Endothelial cell of umbilical vein (primary cell): ENCODE measurements around the gene SENP8. TPM values are rescaled to one million over a fixed set of nuclear protein-coding genes. Genes with fewer than 3 reads are reported as not detected.

Experiments
- Bru-seq: library from RNA; stranded (reverse); fragments of 400-500 nt; gene quantifications from one replicate; lab custom pipeline; 2021; lab: Mats Ljungman, UMichigan
- BruChase-seq, 2 experiments: library from RNA; stranded (reverse); fragments of 400-500 nt; gene quantifications; one replicate each; lab custom pipeline; 2021; lab: Mats Ljungman, UMichigan
- BruUV-seq: library from RNA; stranded (reverse); fragments of 400-500 nt; replicated peaks from 2 replicates; lab custom pipeline; 2021; lab: Mats Ljungman, UMichigan
- CTCF ChIA-PET: fragments of 300-600, 350-600 bp; sonication (Branson Sonifier 250); formaldehyde crosslinking; loops from one replicate; lab custom pipeline; 2021; ENCODE audit warnings: antibody characterized with exemption, inconsistent platforms; lab: Charles Lee
- POLR2A ChIA-PET: fragments of 300-600, 350-600 bp; sonication (Branson Sonifier 250); formaldehyde crosslinking; loops from one replicate; lab custom pipeline; 2021; ENCODE audit warnings: antibody characterized with exemption, inconsistent platforms; lab: Charles Lee
- DNase-seq: peaks from one replicate; pipeline ENCODE4 v3.0.0-alpha.2; 2011; ENCODE audit warnings: low read depth, low spot score
- FAIRE-seq: peaks from 2 replicates; lab custom pipeline; 2011; peaks lifted over from hg19 to GRCh38; lab: Jason Lieb, UNC
- H2AFZ ChIP-seq: 2 replicates; pipeline ENCODE4 v1.6.0; 2012; ENCODE audit warnings: low read depth, low read length, control low read depth, inconsistent platforms
- H3K27ac ChIP-seq: 2 replicates; pipeline ENCODE4 v1.5.1; 2011; ENCODE audit warnings: low read depth, mild to moderate bottlenecking, control low read depth, low read length, moderate library complexity; ENCODE audit not compliant: insufficient read depth
- H3K27me3 ChIP-seq, 2 experiments: 2 replicates each; pipeline versions ENCODE4 v1.6.0 to v1.6.1; 2011; ENCODE audit warnings: low read length in 2 of 2, mixed read lengths in 1 of 2; ENCODE audit not compliant: control insufficient read depth in 2 of 2, insufficient read depth in 2 of 2
- H3K36me3 ChIP-seq, 2 experiments: 2 replicates in 1 of 2; 3 replicates in 1 of 2; pipeline ENCODE4 v1.5.1; 2011; ENCODE audit warnings: low read length in 2 of 2, mild to moderate bottlenecking in 1 of 2, moderate library complexity in 1 of 2; ENCODE audit not compliant: control insufficient read depth in 2 of 2, insufficient read depth in 2 of 2; ENCODE audit errors: extremely low read depth in 1 of 2
- H3K4me1 ChIP-seq: 3 replicates; pipeline ENCODE4 v1.5.1; 2011; ENCODE audit warnings: mild to moderate bottlenecking, low read length; ENCODE audit not compliant: control insufficient read depth, insufficient read depth; ENCODE audit errors: extremely low read depth
- H3K4me2 ChIP-seq: 2 replicates; pipeline ENCODE4 v1.6.1; 2011; ENCODE audit warnings: low read length, control low read depth, mixed read lengths; ENCODE audit not compliant: insufficient read depth
- H3K4me3 ChIP-seq, 3 experiments: fragments of 200-600 bp in 1 of 3; sonication (generic), shearing (Covaris generic) in 1 of 3; replicated peaks in 1 of 3; 2 replicates each; pipeline ENCODE4 v1.5.1; 2011 to 2016; ENCODE audit warnings: control low read depth in 3 of 3, low read length in 3 of 3, mild to moderate bottlenecking in 2 of 3, inconsistent platforms in 1 of 3, low read depth in 1 of 3, moderate library complexity in 1 of 3; ENCODE audit not compliant: insufficient read depth in 1 of 3
- H3K79me2 ChIP-seq: 2 replicates; pipeline ENCODE4 v1.6.0; 2012; ENCODE audit warnings: low read length, inconsistent platforms; ENCODE audit not compliant: control insufficient read depth, insufficient read depth
- H3K9ac ChIP-seq: replicated peaks from 2 replicates; pipeline ENCODE3; 2011; ENCODE audit warnings: low read length, control low read depth; ENCODE audit not compliant: insufficient read depth; ENCODE audit errors: extremely low read depth
- H3K9me1 ChIP-seq: replicated peaks from 3 replicates; pipeline ENCODE4 v1.6.0; 2011; ENCODE audit warnings: mild to moderate bottlenecking, low read length; ENCODE audit not compliant: control insufficient read depth, insufficient read depth; ENCODE audit errors: extremely low read depth
- H3K9me3 ChIP-seq: replicated peaks from 2 replicates; pipeline ENCODE4 v1.5.1; 2012; ENCODE audit warnings: low read length, inconsistent platforms; ENCODE audit not compliant: control insufficient read depth, insufficient read depth
- H4K20me1 ChIP-seq: replicated peaks from 2 replicates; pipeline ENCODE3; 2011; ENCODE audit warnings: mild to moderate bottlenecking, low read length; ENCODE audit not compliant: control insufficient read depth, insufficient read depth; ENCODE audit errors: extremely low read depth
- CTCF ChIP-seq, 2 donors: IDR thresholded peaks; 1 replicate in 1 of 2; 2 replicates in 1 of 2; pipeline ENCODE4 v1.5.1; 2011; ENCODE audit warnings: low read length in 2 of 2, mild to moderate bottlenecking in 2 of 2, moderate library complexity in 2 of 2, control low read depth in 1 of 2, inconsistent platforms in 1 of 2, low read depth in 1 of 2; ENCODE audit not compliant: insufficient read depth in 1 of 2; ENCODE audit errors: extremely low read depth in 1 of 2
- EZH2 ChIP-seq: IDR thresholded peaks from 2 replicates; pipeline ENCODE4 v1.6.1; 2012; ENCODE audit warnings: borderline replicate concordance, low read depth, mild to moderate bottlenecking, moderate library complexity, low read length, inconsistent platforms; ENCODE audit not compliant: severe bottlenecking
- FOS ChIP-seq: IDR thresholded peaks from 2 replicates; pipeline ENCODE4 v1.6.1; 2011; ENCODE audit warnings: mild to moderate bottlenecking, low read length, moderate library complexity, borderline replicate concordance; ENCODE audit not compliant: insufficient read depth
- GATA2 ChIP-seq: IDR thresholded peaks from 2 replicates; pipeline ENCODE4 v1.7.0; 2011; ENCODE audit warnings: low read depth, mild to moderate bottlenecking, moderate library complexity, mixed read lengths, low read length; ENCODE audit not compliant: insufficient read length, insufficient read depth
- JUN ChIP-seq: IDR thresholded peaks from 2 replicates; pipeline ENCODE4 v1.6.1; 2011; ENCODE audit warnings: borderline replicate concordance, low read depth; ENCODE audit not compliant: insufficient read length, insufficient read depth
- MAX ChIP-seq: IDR thresholded peaks from 2 replicates; pipeline ENCODE4 v1.6.1; 2011; ENCODE audit not compliant: insufficient read depth, insufficient read length
- MYC ChIP-seq: IDR thresholded peaks from one replicate; pipeline ENCODE4 v1.6.1; 2011; ENCODE audit warnings: mild to moderate bottlenecking, low read depth, low read length
- POLR2A ChIP-seq: IDR thresholded peaks from 2 replicates; pipeline ENCODE4 v1.6.1; 2012; ENCODE audit warnings: low read depth, mild to moderate bottlenecking, control low read depth, low read length
- POLR2AphosphoS5 ChIP-seq: IDR thresholded peaks from 2 replicates; pipeline ENCODE4 v1.6.1; 2012; ENCODE audit warnings: low read depth, mild to moderate bottlenecking, control low read depth, low read length, moderate library complexity; ENCODE audit not compliant: insufficient read depth
- dilution Hi-C: fragments of 300-500 bp; cut with MboI; formaldehyde crosslinking; loops from one replicate; pipeline ENCODE4 v1.15.0; 2019; ENCODE audit warnings: low sequenced_read_pairs; ENCODE audit not compliant: extremely low pct_ligation_motif_present
- intact Hi-C: fragments of 100-400 bp; cut with micrococcal nuclease; formaldehyde crosslinking; loops from one replicate; pipeline ENCODE4 v1.10.0; 2022
- long read RNA-seq: library from polyadenylated mRNA; stranded (forward); transcript quantifications from one replicate; pipeline ENCODE4 v2.0.0, GENCODE V29; 2021
- polyA minus RNA-seq, 3 experiments: library from RNA; depleted of rRNA, polyadenylated mRNA; stranded (reverse); fragments of >200 nt; gene quantifications; 1 replicate in 1 of 3; 2 replicates in 2 of 3; pipeline ENCODE4 v1.2.3, GENCODE V29; 2011
- polyA plus RNA-seq, 4 experiments: library from polyadenylated mRNA; depleted of rRNA in 3 of 4; stranded (reverse) in 3 of 4; unstranded in 1 of 4; fragments of >200 nt; gene quantifications; 2 replicates each; pipeline versions ENCODE4 v1.2.1 to v1.2.3, GENCODE V29; 2011 to 2012; ENCODE audit warnings: missing spikeins in 1 of 4
- total RNA-seq: library from RNA; stranded (reverse); gene quantifications from 2 replicates; pipeline ENCODE4 v1.2.3, GENCODE V29; 2021

The SENP8 gene
- total RNA-seq, result 1.3 and 1.4 TPM in 2 replicates
- 0.91 and 1.6 TPM in 2 replicates for polyA plus RNA-seq
- 1.3 and 1.4 TPM in 2 replicates for polyA plus RNA-seq (2011; cell fraction: cytosol; rRNA removed)
- 0.74 and 1.4 TPM in 2 replicates for polyA plus RNA-seq (2011; cell fraction: nucleus; rRNA removed)
- polyA plus RNA-seq (2012), result 1.3 and 1.8 TPM in 2 replicates
- 3.0 and 10.8 TPM in 2 replicates for polyA minus RNA-seq
- polyA minus RNA-seq (2011; cell fraction: cytosol; rRNA and poly(A)+ RNA removed), result 2.0 TPM
- 0.63 and 1.7 TPM in 2 replicates for polyA minus RNA-seq (2011; cell fraction: nucleus; rRNA and poly(A)+ RNA removed)
- percentile 41 among the genes with signal in this experiment for Bru-seq, nascent RNA
- BruChase-seq, experiment 1, labeled RNA remaining after a 6-hour chase, result percentile 27 among the genes with signal in this experiment
- BruChase-seq, experiment 2, labeled RNA remaining after a 2-hour chase, result percentile 35 among the genes with signal in this experiment
- long read RNA-seq, full-length matches to known transcripts, result 3 of 3 reads
- long read RNA-seq, partial matches to known transcripts, result 0 of 3 reads
- long read RNA-seq, other reads (novel, unspliced or antisense), result 0 of 3 reads

GRCh38 chr15:72118017-72118978, at the start of gene SENP8, which contains the start of gene MYO9A:
Gene SENP8 (plus strand): TSS chr15:72118403. CDS start chr15:72139624, 21,221 bp downstream.
Gene MYO9A (minus strand): TSS chr15:72118150. CDS start chr15:72046563, 71,587 bp downstream.
- H3K9me1 ChIP-seq, result no peaks in the 10 kb centered on the region
- no peaks in the 10 kb centered on the region for H3K9me3 ChIP-seq
- no peak for TF ChIP-seq MYC
- TF ChIP-seq FOS, result no peak
- no peak for TF ChIP-seq JUN
- no peak for TF ChIP-seq GATA2
- peak; percentile 60 for TF ChIP-seq POLR2AphosphoS5
- TF ChIP-seq EZH2, result no peak
- peak in 1 of 2 donors; percentile 13 for TF ChIP-seq CTCF (IDR thresholded peaks at IDR 0.05; ENCODE audit: extremely low read depth in 1 of 2, insufficient read depth in 1 of 2, low read depth in 1 of 2, low read length in 2 of 2)
- peak; percentile 88 for TF ChIP-seq MAX
- TF ChIP-seq POLR2A, result peak; percentile 71
- H3K36me3 ChIP-seq, result no peaks in the 10 kb centered on the region
- H3K4me3 ChIP-seq, result peak within 1 kb of the TSS; percentile 62 to 93 (median 84)
- peak within 1 kb of the TSS; percentile 90 for H3K27ac ChIP-seq
- BruUV-seq, result TSS peak; percentile 85
- intact Hi-C loops, result loop anchor here (1.0 kb wide), 1 partner anchor 37 kb away; no protein-coding TSS in a partner anchor
- DNase-seq (peak; percentile 99), FAIRE-seq (peak; percentile 97)
- H2AFZ ChIP-seq, result peak within 1 kb of the TSS; percentile 95
- H3K9ac ChIP-seq, result peak within 1 kb of the TSS; percentile 95
- ChIA-PET POLR2A (interaction anchor here (0.6 to 1.0 kb wide), 2 partner anchors 12 to 438 kb away, joined by 3 to 5 read pairs; no protein-coding TSS in a partner anchor), CTCF (interaction anchor here (0.5 to 2.0 kb wide), 8 partner anchors 37 to 365 kb away, joined by 3 to 5 read pairs (median 5); no protein-coding TSS in a partner anchor)
- peaks cover 18% of the 10 kb centered on the region for H3K4me1 ChIP-seq
- no peaks in the 10 kb centered on the region for H4K20me1 ChIP-seq
- dilution Hi-C loops, result no loop called here
- peaks cover 18% of the 10 kb centered on the region for H3K79me2 ChIP-seq
- peak within 1 kb of the TSS; percentile 94 for H3K4me2 ChIP-seq
- H3K27me3 ChIP-seq, result no peaks in the 10 kb centered on the region
